HepG2 (cell line): ENCODE results near the gene CCDC18. TPM values are rescaled to one million over a fixed set of nuclear protein-coding genes. Genes with fewer than 3 reads are reported as not detected.
"Not testable (repeated sequence)": the region's sequence is repeated elsewhere in the genome, so short reads cannot be mapped to it uniquely, and the experiment has no call there.

Source experiments
- ATAC-seq: fragments of 200-7000 bp; cut with Tn5 transposase; 3 replicates; pipeline ENCODE4 v1.9.1; 2020; ENCODE audit warnings: mild to moderate bottlenecking, moderate library complexity
- BruUV-seq: library from RNA; stranded (reverse); fragments of 400-500 nt; replicated peaks from 2 replicates; lab custom pipeline; 2021; lab: Mats Ljungman, UMichigan
- CTCF ChIA-PET: fragments of 300-600 bp; formaldehyde crosslinking; extraction: SDS; loops from one replicate; lab custom pipeline; 2021; ENCODE audit warnings: low total read pairs, inconsistent platforms, low intra/inter-chr PET ratio; lab: Yijun Ruan, JAX
- POLR2A ChIA-PET: fragments of 350-600 bp; sonication (Branson Sonifier 250); formaldehyde crosslinking; loops from one replicate; lab custom pipeline; 2020; ENCODE audit warnings: antibody characterized with exemption, inconsistent platforms; lab: Yijun Ruan, JAX
- DNase-seq: peaks from one replicate; pipeline ENCODE4 v3.0.0-alpha.2; 2015; ENCODE audit warnings: low spot score
- FAIRE-seq: peaks from 3 replicates; lab custom pipeline; 2011; peaks lifted over from hg19 to GRCh38; lab: Jason Lieb, UNC
- H2AFZ ChIP-seq: one replicate; pipeline ENCODE4 v1.6.1; 2011; ENCODE audit warnings: low read length, inconsistent platforms
- H3K27ac ChIP-seq: fragments of 300-600 bp; 3 replicates; pipeline ENCODE4 v1.8.0; 2011; ENCODE audit warnings: mixed run types, mild to moderate bottlenecking, mixed read lengths, low read length, inconsistent platforms; ENCODE audit not compliant: insufficient read depth; ENCODE audit errors: extremely low read length
- H3K27me3 ChIP-seq, 2 experiments: fragments of 200-600 bp in 1 of 2; 2 replicates in 1 of 2; 3 replicates in 1 of 2; pipeline versions ENCODE4 v1.6.0 to v1.8.0; 2011; ENCODE audit warnings: low read length in 2 of 2, mild to moderate bottlenecking in 2 of 2, moderate library complexity in 2 of 2, inconsistent platforms in 1 of 2; ENCODE audit not compliant: insufficient read depth in 2 of 2, control insufficient read depth in 1 of 2
- H3K36me3 ChIP-seq, 2 experiments: fragments of 200-600 bp in 1 of 2; replicated peaks in 1 of 2; 2 replicates in 1 of 2; 3 replicates in 1 of 2; pipeline versions ENCODE4 v1.5.1 to v1.8.0; 2011; ENCODE audit warnings: low read length in 2 of 2, inconsistent platforms in 1 of 2; ENCODE audit not compliant: insufficient read depth in 2 of 2, control insufficient read depth in 1 of 2
- H3K4me1 ChIP-seq: 2 replicates; pipeline ENCODE4 v1.5.1; 2012; ENCODE audit warnings: low read length, inconsistent platforms; ENCODE audit not compliant: insufficient read depth
- H3K4me2 ChIP-seq: 2 replicates; pipeline ENCODE4 v1.6.0; 2011; ENCODE audit warnings: low read depth, low read length, inconsistent platforms
- H3K4me3 ChIP-seq, 3 experiments: fragments of 200-600 bp in 1 of 3; sonication (generic), shearing (Covaris generic) in 1 of 3; replicated peaks in 1 of 3; 2 replicates each; pipeline ENCODE4 v1.5.1; 2011 to 2016; ENCODE audit warnings: low read length in 3 of 3, inconsistent platforms in 2 of 3, low read depth in 2 of 3, mild to moderate bottlenecking in 2 of 3, control low read depth in 1 of 3, mixed read lengths in 1 of 3; ENCODE audit not compliant: insufficient read depth in 1 of 3
- H3K79me2 ChIP-seq: one replicate; pipeline ENCODE4 v1.6.1; 2011; ENCODE audit warnings: low read length, inconsistent platforms; ENCODE audit not compliant: insufficient read depth
- H3K9ac ChIP-seq: 2 replicates; pipeline ENCODE4 v1.6.0; 2011; ENCODE audit warnings: mild to moderate bottlenecking, low read depth, low read length, inconsistent platforms; ENCODE audit not compliant: insufficient read depth
- H3K9me3 ChIP-seq: 2 replicates; pipeline ENCODE4 v1.5.1; 2012; ENCODE audit warnings: mild to moderate bottlenecking, low read length
- H4K20me1 ChIP-seq: 2 replicates; pipeline ENCODE4 v1.6.0; 2011; ENCODE audit warnings: inconsistent platforms, mild to moderate bottlenecking, low read length, moderate library complexity; ENCODE audit not compliant: insufficient read depth
- ARID3A ChIP-seq: IDR thresholded peaks from 2 replicates; pipeline ENCODE4 v1.6.1; 2012; ENCODE audit warnings: low read depth, low read length, improper control_type of control experiment
- BCL6 ChIP-seq: IDR thresholded peaks from 2 replicates; pipeline ENCODE4 v1.6.1; 2016; ENCODE audit warnings: missing genetic modification reagents, missing compliant biosample characterization
- HBP1 ChIP-seq: IDR thresholded peaks from 2 replicates; pipeline ENCODE4 v1.6.1; 2016; ENCODE audit warnings: low read depth, control low read depth
- TEAD2 ChIP-seq: sonication (generic); formaldehyde crosslinking; IDR thresholded peaks from 2 replicates; pipeline ENCODE4 v1.9.0; 2021; ENCODE audit warnings: missing genetic modification reagents
- TOE1 ChIP-seq: sonication (generic); formaldehyde crosslinking; IDR thresholded peaks from 2 replicates; pipeline ENCODE4 v1.4.0; 2020; ENCODE audit warnings: mild to moderate bottlenecking, missing genetic modification reagents
- ZNF142 ChIP-seq: sonication (generic); formaldehyde crosslinking; IDR thresholded peaks from 2 replicates; pipeline ENCODE4 v1.4.0; 2020; ENCODE audit warnings: missing genetic modification reagents
- ZNF674 ChIP-seq: sonication (generic); formaldehyde crosslinking; IDR thresholded peaks from 2 replicates; pipeline ENCODE4 v1.5.0; 2020; ENCODE audit warnings: low read depth, mild to moderate bottlenecking, missing genetic modification reagents
- WGBS: methylation state at CpG from one replicate; pipeline ENCODE4 v1.1.6; 2017; ENCODE audit warnings: low lambda C conversion rate; 5-methylcytosine and 5-hydroxymethylcytosine counted together
- in situ Hi-C: cut with HindIII; loops from 2 replicates; pipeline ENCODE4 v1.10.0; 2017; ENCODE audit warnings: low pct_unique_long_range_greater_than_20kb; ENCODE audit not compliant: extremely low pct_ligation_motif_present
- intact Hi-C: fragments of 100-400 bp; cut with micrococcal nuclease; formaldehyde crosslinking; loops from one replicate; pipeline ENCODE4 v1.10.0; 2022; ENCODE audit not compliant: unreplicated experiment
- polyA plus RNA-seq, 8 experiments: library from polyadenylated mRNA; depleted of rRNA in 3 of 8; stranded (reverse) in 7 of 8; unstranded in 1 of 8; fragments of >200 nt; fragmentation: Illumina TruSeq in 4 of 8; extraction: Trizol in 4 of 8; gene quantifications; 2 replicates each; pipeline versions ENCODE4 v1.2.1 to v1.2.3, GENCODE V29; 2011 to 2016; ENCODE audit warnings: low read depth in 4 of 8, missing spikeins in 1 of 8, mixed read lengths in 1 of 8; ENCODE audit not compliant: insufficient read depth in 1 of 8
- total RNA-seq, 5 experiments: library from RNA; depleted of rRNA; stranded (reverse); fragments of >200 nt; fragmentation: Illumina TruSeq; extraction: Trizol; gene quantifications; 2 replicates each; pipeline ENCODE4 v1.2.3, GENCODE V29; 2016; ENCODE audit warnings: low read depth in 1 of 5

The CCDC18 gene
- total and polyA plus RNA-seq, 2 of the 13 experiments (the other 11 are each of a cell fraction or from before 2014, with no cell fraction given) = 1.9 to 18.4 TPM

DNA sequence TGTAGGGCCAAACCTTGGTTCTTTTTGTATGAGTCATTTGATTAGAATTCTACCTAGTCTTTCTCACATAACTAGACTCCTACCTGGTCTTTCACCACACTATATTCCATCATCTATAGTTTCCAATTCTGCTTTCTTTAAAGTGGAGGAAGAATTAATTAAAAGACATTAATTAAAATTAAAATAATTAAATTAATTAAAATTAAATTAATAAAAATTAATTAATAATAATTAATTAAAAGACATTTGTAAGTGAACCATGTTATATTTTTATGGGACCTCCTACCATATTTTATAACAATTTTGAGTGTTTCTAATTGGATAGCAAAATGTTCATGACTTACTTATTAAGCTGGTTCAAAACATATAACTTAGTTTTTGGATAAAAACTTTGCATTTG is 77.4 kb downstream of the CCDC18 start:
- peaks cover 0 to 7% of the 10 kb centered on the region in 2 experiments; a peak in 2 of 5 replicates for H3K36me3 ChIP-seq
- intact Hi-C loops = no loop called here
- H3K9me3 ChIP-seq = peaks cover 12% of the 10 kb centered on the region
- H3K79me2 ChIP-seq = no peaks in the 10 kb centered on the region
- BruUV-seq = no TSS peak
- ChIA-PET POLR2A (interaction anchor here (1.5 kb wide), 1 partner anchor 18 kb away, joined by 5 read pairs; no protein-coding TSS in a partner anchor), CTCF (no interaction called here)
- DNase-seq (no peak), ATAC-seq (no peak), FAIRE-seq (no peak)
- H3K9ac ChIP-seq = no peak overlapping the region
- H2AFZ ChIP-seq = no peak overlapping the region
- in situ Hi-C loops = no loop called here
- no peaks in the 10 kb centered on the region; a peak in 1 of 5 replicates for H3K27me3 ChIP-seq
- no peak overlapping the region for H3K4me3 ChIP-seq
- H3K4me1 ChIP-seq = peaks cover 6% of the 10 kb centered on the region
- no peaks in the 10 kb centered on the region for H4K20me1 ChIP-seq
- no peak for TF ChIP-seq BCL6 (CRISPR knock-in tag)
- no peak for TF ChIP-seq TEAD2 (CRISPR knock-in tag)
- TF ChIP-seq ZNF142 = no peak
- no peak for TF ChIP-seq HBP1 (CRISPR knock-in tag)
- TF ChIP-seq ARID3A = 0 out of 2 replicates have a peak, but pooled peaks have one; percentile 23
- TF ChIP-seq TOE1 (CRISPR knock-in tag) = no peak
- TF ChIP-seq ZNF674 (CRISPR knock-in tag) = no peak
- no peak overlapping the region for H3K4me2 ChIP-seq
- H3K27ac ChIP-seq = no peak overlapping the region

DNA sequence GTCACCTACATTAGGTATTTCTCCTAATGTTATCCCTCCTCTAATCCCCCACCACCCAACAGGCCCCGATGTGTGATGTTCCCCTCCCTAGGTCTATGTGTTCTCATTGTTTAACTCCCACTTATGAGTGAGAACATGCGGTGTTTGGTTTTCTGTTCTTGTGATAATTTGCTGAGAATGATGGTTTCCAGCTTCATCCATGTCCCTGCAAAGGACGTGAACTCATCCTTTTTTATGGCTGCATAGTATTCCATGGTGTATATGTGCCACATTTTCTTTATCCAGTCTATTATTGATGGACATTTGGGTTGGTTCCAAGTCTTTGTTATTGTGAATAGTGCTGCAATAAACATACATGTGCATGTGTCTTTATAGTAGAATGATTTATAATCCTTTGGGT is 80.2 kb downstream of the CCDC18 start:
- H3K4me2 ChIP-seq, in situ Hi-C loops, DNase-seq, intact Hi-C loops, H3K27me3 ChIP-seq, POLR2A ChIA-PET, FAIRE-seq, BruUV-seq, H3K79me2 ChIP-seq, H4K20me1 ChIP-seq, CTCF ChIA-PET, ATAC-seq, H2AFZ ChIP-seq, H3K9ac ChIP-seq, H3K4me1 ChIP-seq, H3K4me3 ChIP-seq, H3K27ac ChIP-seq: not testable (repeated sequence)
- Histone ChIP-seq H3K9me3 (peaks cover 19% of the 10 kb centered on the region), H3K36me3 (peaks cover 2 to 12% of the 10 kb centered on the region in 2 experiments; a peak in 2 of 5 replicates)
- 95% methylated on average over 3 of the region's 3 CpGs for WGBS
